Parathyroid adenoma (tissue), 2 donors: ENCODE results near the gene ONECUT2.

Source experiments
- H2AFZ ChIP-seq: fragments of 300-600 bp; sonication (generic); one replicate; pipeline ENCODE4 v1.7.0; 2017; ENCODE audit warnings: antibody characterized with exemption, mild to moderate bottlenecking
- H3K27ac ChIP-seq: fragments of 300-600 bp; sonication (generic); one replicate; pipeline ENCODE4 v1.7.0; 2017
- H3K27me3 ChIP-seq: fragments of 300-600 bp; sonication (generic); one replicate; pipeline ENCODE4 v1.7.0; 2017; ENCODE audit warnings: low read length; ENCODE audit not compliant: control insufficient read depth, insufficient read depth
- H3K36me3 ChIP-seq: fragments of 300-600 bp; sonication (generic); one replicate; pipeline ENCODE4 v1.7.0; 2017; ENCODE audit warnings: low read length; ENCODE audit not compliant: control insufficient read depth, insufficient read depth
- H3K4me1 ChIP-seq: fragments of 300-600 bp; sonication (generic); one replicate; pipeline ENCODE4 v1.7.0; 2017; ENCODE audit warnings: control low read depth
- H3K4me2 ChIP-seq: fragments of 300-600 bp; sonication (generic); one replicate; pipeline ENCODE4 v1.7.0; 2017; ENCODE audit warnings: low read length
- H3K4me3 ChIP-seq: fragments of 300-600 bp; sonication (generic); one replicate; pipeline ENCODE4 v1.7.0; 2017; ENCODE audit warnings: low read depth, low read length
- H3K79me2 ChIP-seq: fragments of 300-600 bp; sonication (generic); one replicate; pipeline ENCODE4 v1.7.0; 2017; ENCODE audit warnings: control low read depth
- H3K9ac ChIP-seq: fragments of 300-600 bp; sonication (generic); one replicate; pipeline ENCODE4 v1.7.0; 2017; ENCODE audit warnings: mild to moderate bottlenecking
- H3K9me3 ChIP-seq: fragments of 300-600 bp; sonication (generic); one replicate; pipeline ENCODE4 v1.7.0; 2017; ENCODE audit warnings: low read length; ENCODE audit not compliant: control insufficient read depth
- CTCF ChIP-seq: fragments of 300-600 bp; sonication (generic); IDR thresholded peaks from one replicate; pipeline ENCODE4 v1.7.0; 2017; ENCODE audit warnings: antibody characterized with exemption, mild to moderate bottlenecking
- donor health status: primary hyperparathyroidism.

Gene ONECUT2

GRCh38 chr18:57539702-57540101 lies 104.5 kb downstream of the ONECUT2 start:
- no peak overlapping the region for H3K4me2 ChIP-seq
- no peak for TF ChIP-seq CTCF
- H3K36me3 ChIP-seq = no peaks in the 10 kb centered on the region
- H3K4me3 ChIP-seq = no peak overlapping the region
- no peaks in the 10 kb centered on the region for H3K4me1 ChIP-seq
- H3K9me3 ChIP-seq = no peaks in the 10 kb centered on the region
- no peak overlapping the region for H3K9ac ChIP-seq
- H3K79me2 ChIP-seq = no peaks in the 10 kb centered on the region
- H3K27me3 ChIP-seq = no peaks in the 10 kb centered on the region
- no peak overlapping the region for H3K27ac ChIP-seq
- no peak overlapping the region for H2AFZ ChIP-seq
